Neutrophil (primary cell): ENCODE data around the gene CNNM3.

Experiments used
- H3K27ac ChIP-seq: fragments of 200-600 bp; sonication (generic); 2 replicates; pipeline ENCODE4 v1.5.1; 2016; ENCODE audit warnings: mild to moderate bottlenecking, moderate library complexity
- H3K27me3 ChIP-seq: fragments of 200-600 bp; sonication (generic); 2 replicates; pipeline ENCODE4 v1.6.0; 2016; ENCODE audit warnings: mild to moderate bottlenecking
- H3K36me3 ChIP-seq: fragments of 200-600 bp; sonication (generic); 2 replicates; pipeline ENCODE4 v1.5.1; 2017
- H3K4me1 ChIP-seq, 2 experiments: fragments of 200-600 bp in 1 of 2; sonication (generic) in 1 of 2; 1 replicate in 1 of 2; 2 replicates in 1 of 2; pipeline versions ENCODE4 v1.5.1 to v1.6.1; 2013 to 2016; ENCODE audit warnings: low read depth in 1 of 2, low read length in 1 of 2, mild to moderate bottlenecking in 1 of 2, moderate library complexity in 1 of 2; ENCODE audit not compliant: control insufficient read depth in 1 of 2, insufficient read depth in 1 of 2
- H3K4me3 ChIP-seq, 2 experiments: fragments of 200-600 bp in 1 of 2; sonication (generic) in 1 of 2; 1 replicate in 1 of 2; 2 replicates in 1 of 2; pipeline ENCODE4 v1.5.1; 2013 to 2016; ENCODE audit warnings: low read depth in 1 of 2, low read length in 1 of 2, mild to moderate bottlenecking in 1 of 2, moderate library complexity in 1 of 2
- H3K9me3 ChIP-seq: fragments of 200-600 bp; sonication (generic); 2 replicates; pipeline ENCODE4 v1.5.1; 2016
- TF ChIP-seq, protein P1 (sequence below): fragments of 200-600 bp; sonication (generic); IDR thresholded peaks from 2 replicates; pipeline ENCODE4 v1.5.1; 2016; ENCODE audit warnings: antibody characterized with exemption

The CNNM3 gene

DNA sequence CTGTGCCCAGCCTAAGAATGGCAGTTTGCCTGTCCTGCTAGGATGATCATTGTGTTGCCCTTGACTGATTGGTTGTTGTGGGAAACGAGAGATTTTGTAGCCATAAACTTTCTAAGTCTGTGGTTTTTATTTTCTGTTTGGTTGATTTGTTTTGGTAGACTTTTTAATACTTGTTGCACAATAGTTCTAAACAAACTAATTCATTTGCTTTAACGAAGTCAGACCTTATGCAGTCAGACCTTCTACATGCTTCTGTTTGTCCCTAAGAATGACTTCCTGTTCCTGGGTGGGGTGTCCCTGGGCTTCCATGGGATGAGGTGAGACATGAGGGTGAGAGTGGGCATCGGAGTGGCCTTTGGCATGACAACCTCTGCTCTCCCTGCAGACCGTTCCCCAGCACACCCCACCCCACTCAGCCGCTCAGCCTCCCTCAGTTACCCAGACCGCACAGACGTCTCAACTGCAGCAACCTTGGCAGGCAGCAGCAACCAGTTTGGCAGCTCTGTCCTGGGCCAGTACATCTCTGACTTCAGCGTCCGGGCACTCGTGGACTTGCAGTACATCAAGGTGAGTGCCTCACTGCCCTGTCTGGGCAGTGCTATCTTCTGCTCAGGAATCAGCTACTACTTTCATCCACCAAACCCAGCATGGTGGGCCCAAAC lies 7.8 kb upstream of the CNNM3 start:
- TF ChIP-seq, protein P1, sequence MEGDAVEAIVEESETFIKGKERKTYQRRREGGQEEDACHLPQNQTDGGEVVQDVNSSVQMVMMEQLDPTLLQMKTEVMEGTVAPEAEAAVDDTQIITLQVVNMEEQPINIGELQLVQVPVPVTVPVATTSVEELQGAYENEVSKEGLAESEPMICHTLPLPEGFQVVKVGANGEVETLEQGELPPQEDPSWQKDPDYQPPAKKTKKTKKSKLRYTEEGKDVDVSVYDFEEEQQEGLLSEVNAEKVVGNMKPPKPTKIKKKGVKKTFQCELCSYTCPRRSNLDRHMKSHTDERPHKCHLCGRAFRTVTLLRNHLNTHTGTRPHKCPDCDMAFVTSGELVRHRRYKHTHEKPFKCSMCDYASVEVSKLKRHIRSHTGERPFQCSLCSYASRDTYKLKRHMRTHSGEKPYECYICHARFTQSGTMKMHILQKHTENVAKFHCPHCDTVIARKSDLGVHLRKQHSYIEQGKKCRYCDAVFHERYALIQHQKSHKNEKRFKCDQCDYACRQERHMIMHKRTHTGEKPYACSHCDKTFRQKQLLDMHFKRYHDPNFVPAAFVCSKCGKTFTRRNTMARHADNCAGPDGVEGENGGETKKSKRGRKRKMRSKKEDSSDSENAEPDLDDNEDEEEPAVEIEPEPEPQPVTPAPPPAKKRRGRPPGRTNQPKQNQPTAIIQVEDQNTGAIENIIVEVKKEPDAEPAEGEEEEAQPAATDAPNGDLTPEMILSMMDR: no peak
- Histone ChIP-seq H3K27ac (no peak overlapping the region), H3K36me3 (no peaks in the 10 kb centered on the region), H3K27me3 (no peaks in the 10 kb centered on the region), H3K4me1 (no peaks in the 10 kb centered on the region), H3K4me3 (no peak overlapping the region), H3K9me3 (no peaks in the 10 kb centered on the region)

DNA sequence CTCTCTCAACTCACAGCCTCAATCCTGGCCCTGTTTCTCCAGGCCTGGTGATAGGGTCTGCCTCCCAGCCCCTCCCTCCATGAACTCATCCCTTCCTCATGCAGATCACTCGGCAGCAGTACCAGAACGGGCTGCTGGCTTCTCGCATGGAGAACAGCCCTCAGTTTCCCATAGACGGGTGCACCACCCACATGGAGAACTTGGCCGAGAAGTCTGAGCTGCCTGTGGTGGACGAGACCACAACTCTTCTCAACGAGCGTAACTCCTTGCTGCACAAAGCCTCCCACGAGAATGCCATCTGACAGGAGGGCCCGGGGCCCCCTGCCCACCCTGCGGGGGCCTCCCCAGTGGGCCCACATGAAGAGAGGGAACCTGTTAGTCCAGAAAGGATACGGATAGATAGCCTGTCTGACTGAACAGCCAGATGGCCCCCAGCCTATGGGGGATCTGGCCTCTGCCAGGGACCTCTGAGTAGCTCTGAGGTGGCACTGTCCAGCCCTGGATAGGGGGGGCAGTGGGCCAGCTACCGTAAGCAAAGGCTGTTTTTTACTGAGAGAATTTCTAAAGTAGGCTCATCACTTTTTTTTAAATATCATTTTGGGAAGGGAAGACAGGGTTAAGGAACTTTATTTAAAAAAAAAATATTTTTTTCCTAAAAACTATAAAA lies 6.7 kb upstream of the CNNM3 start:
- TF ChIP-seq, protein P1: no peak
- Histone ChIP-seq H3K9me3 (no peaks in the 10 kb centered on the region), H3K27ac (no peak overlapping the region), H3K36me3 (no peaks in the 10 kb centered on the region), H3K4me3 (no peak overlapping the region), H3K27me3 (no peaks in the 10 kb centered on the region), H3K4me1 (no peaks in the 10 kb centered on the region)

DNA sequence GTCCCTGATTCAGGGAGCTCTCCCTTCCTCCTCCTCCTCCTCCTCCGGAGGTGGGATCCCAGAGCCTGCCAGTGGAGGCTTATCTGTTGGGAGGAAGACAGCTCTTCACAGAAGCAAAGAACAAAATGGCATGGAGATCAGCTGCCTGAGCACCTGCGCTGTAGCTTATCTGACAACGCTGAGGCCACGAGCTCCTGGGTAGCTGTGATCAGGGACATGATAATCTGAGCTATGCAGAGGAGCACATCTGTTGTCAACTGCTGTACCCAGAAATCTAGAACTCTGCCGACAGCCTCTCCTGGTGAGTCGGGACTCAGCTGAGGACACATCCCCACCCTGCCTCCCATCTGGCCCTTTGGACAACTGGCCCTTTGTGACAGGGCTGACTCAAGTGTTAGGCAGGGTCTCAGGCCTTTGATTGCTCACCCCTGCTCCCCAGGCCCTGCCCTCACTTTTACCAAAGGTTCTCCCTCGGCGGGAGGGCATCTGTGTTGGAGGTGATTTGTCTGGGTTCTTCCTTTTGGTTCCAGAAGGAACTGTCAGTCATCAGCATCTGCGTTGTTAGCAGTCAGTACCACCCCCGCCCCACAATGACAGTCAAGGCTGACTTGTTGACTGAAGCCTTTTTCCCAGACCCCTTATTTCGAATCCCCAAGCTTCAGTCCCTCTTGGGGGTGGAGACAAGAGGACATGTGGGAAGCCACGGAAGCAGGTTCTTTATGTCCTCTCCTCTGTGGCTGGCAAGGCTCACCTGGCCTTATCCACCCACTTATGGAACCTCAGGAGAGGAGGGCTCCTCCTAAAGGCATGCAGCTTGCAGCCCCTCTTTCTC lies 5.9 kb upstream of the CNNM3 start:
- TF ChIP-seq, protein P1: no peak
- peaks cover 3% of the 10 kb centered on the region for H3K27me3 ChIP-seq
- no peaks in the 10 kb centered on the region for H3K36me3 ChIP-seq
- H3K4me3 ChIP-seq: no peak overlapping the region
- no peak overlapping the region for H3K27ac ChIP-seq
- H3K4me1 ChIP-seq: peaks cover 3% of the 10 kb centered on the region in 2 experiments
- no peaks in the 10 kb centered on the region for H3K9me3 ChIP-seq

DNA sequence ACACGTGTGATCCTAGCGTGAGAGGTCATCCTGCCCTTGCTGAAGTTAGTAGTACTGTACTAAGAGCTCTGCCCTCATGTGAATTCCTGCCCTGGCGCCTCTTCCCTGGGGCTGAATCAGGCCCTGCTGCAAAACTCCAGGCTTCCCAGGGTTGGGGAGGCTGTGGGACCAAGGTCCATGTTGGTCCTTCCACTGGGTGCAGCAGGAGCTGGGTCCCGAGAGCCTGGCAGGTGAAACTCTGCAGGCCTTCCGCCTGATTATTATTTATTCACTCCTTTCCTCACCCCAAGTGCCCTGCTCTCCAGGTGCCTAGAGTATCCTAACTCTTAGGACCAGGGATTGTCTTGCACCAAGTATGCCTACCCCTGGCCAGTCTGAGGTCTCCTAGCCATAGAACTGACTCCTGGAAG lies 5.3 kb upstream of the CNNM3 start:
- peaks cover 7 to 8% of the 10 kb centered on the region in 2 experiments for H3K4me1 ChIP-seq
- no peaks in the 10 kb centered on the region for H3K36me3 ChIP-seq
- peaks cover 5% of the 10 kb centered on the region for H3K27me3 ChIP-seq
- no peaks in the 10 kb centered on the region for H3K9me3 ChIP-seq
- H3K27ac ChIP-seq: no peak overlapping the region
- no peak overlapping the region for H3K4me3 ChIP-seq
- TF ChIP-seq, protein P1: no peak

DNA sequence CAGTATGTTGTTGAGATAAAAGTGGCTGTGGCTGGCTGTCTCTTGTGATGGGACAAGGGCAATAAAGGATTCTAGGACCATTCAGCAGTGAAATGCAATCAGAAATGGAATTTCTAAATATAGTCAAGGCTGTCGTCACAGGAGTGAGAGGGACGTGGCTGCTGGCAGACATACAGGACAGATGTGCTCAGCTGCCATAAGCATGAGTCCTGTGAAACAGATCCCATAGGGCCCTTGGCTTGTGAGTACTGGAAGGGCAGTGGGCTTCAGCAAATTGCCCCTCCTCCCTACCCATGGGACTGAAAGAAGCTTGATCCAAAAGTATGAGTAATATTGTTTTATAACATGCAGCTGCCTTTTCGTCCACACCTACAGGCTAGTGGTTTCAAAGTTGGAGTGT lies 4.2 kb upstream of the CNNM3 start:
- Histone ChIP-seq H3K27ac (no peak overlapping the region), H3K27me3 (peaks cover 5% of the 10 kb centered on the region), H3K4me3 (no peak overlapping the region), H3K9me3 (no peaks in the 10 kb centered on the region), H3K36me3 (no peaks in the 10 kb centered on the region), H3K4me1 (peaks cover 7 to 9% of the 10 kb centered on the region in 2 experiments)
- TF ChIP-seq, protein P1: no peak
